ENCODE measurements around the gene NRN1L. TPM values are rescaled to one million over a fixed set of nuclear protein-coding genes. Genes with fewer than 3 reads are reported as not detected.

NRN1L gene
- total RNA-seq, 2 donors from 2014 or later = 7.0 to 7.3 TPM

- no peak for DNase-seq
- no peaks in the 10 kb centered on the region for H3K27me3 Mint-ChIP-seq (ENCODE audit: insufficient read depth)
- peak overlapping the region; percentile 89 for H3K4me3 Mint-ChIP-seq
- peak overlapping the region; percentile 95 for H3K9ac ChIP-seq (ENCODE audit: extremely low read depth, low read length, poor library complexity, severe bottlenecking)
- TF ChIP-seq, protein P1, sequence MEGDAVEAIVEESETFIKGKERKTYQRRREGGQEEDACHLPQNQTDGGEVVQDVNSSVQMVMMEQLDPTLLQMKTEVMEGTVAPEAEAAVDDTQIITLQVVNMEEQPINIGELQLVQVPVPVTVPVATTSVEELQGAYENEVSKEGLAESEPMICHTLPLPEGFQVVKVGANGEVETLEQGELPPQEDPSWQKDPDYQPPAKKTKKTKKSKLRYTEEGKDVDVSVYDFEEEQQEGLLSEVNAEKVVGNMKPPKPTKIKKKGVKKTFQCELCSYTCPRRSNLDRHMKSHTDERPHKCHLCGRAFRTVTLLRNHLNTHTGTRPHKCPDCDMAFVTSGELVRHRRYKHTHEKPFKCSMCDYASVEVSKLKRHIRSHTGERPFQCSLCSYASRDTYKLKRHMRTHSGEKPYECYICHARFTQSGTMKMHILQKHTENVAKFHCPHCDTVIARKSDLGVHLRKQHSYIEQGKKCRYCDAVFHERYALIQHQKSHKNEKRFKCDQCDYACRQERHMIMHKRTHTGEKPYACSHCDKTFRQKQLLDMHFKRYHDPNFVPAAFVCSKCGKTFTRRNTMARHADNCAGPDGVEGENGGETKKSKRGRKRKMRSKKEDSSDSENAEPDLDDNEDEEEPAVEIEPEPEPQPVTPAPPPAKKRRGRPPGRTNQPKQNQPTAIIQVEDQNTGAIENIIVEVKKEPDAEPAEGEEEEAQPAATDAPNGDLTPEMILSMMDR (conservative IDR thresholded peaks at IDR 0.05) = no peak
- no peaks in the 10 kb centered on the region for H3K9me3 Mint-ChIP-seq
- peaks cover 22% of the 10 kb centered on the region for H3K4me1 ChIP-seq (ENCODE audit: control insufficient read depth, insufficient read depth, low read length)
- H3K27me3 ChIP-seq (ENCODE audit: control insufficient read depth, insufficient read depth, low read length, poor library complexity, severe bottlenecking) = no peaks in the 10 kb centered on the region
- H3K4me1 Mint-ChIP-seq = peaks cover 47% of the 10 kb centered on the region
- peak overlapping the region; percentile 89 for H3K4me3 ChIP-seq (ENCODE audit: low read length)
- no peaks in the 10 kb centered on the region for H3K9me3 ChIP-seq (ENCODE audit: control insufficient read depth, low read length)
- H3K36me3 ChIP-seq (ENCODE audit: control insufficient read depth, insufficient read depth, low read length) = peaks cover 19% of the 10 kb centered on the region
- peak overlapping the region; percentile 96 for H3K27ac ChIP-seq (ENCODE audit: low read depth, low read length)
- H3K27ac Mint-ChIP-seq = peak overlapping the region; percentile 91
- 55 to 67% methylated on average over 1 to 2 of the region's 2 CpGs for WGBS, 2 experiments (ENCODE audit: insufficient coverage in 1 of 2, insufficient read length in 1 of 2)
- H3K36me3 Mint-ChIP-seq (ENCODE audit: low read depth) = peaks cover 14% of the 10 kb centered on the region
These were observed 38.7 kb upstream of the NRN1L start for GRCh38 chr16:67846063-67846319.

DNA sequence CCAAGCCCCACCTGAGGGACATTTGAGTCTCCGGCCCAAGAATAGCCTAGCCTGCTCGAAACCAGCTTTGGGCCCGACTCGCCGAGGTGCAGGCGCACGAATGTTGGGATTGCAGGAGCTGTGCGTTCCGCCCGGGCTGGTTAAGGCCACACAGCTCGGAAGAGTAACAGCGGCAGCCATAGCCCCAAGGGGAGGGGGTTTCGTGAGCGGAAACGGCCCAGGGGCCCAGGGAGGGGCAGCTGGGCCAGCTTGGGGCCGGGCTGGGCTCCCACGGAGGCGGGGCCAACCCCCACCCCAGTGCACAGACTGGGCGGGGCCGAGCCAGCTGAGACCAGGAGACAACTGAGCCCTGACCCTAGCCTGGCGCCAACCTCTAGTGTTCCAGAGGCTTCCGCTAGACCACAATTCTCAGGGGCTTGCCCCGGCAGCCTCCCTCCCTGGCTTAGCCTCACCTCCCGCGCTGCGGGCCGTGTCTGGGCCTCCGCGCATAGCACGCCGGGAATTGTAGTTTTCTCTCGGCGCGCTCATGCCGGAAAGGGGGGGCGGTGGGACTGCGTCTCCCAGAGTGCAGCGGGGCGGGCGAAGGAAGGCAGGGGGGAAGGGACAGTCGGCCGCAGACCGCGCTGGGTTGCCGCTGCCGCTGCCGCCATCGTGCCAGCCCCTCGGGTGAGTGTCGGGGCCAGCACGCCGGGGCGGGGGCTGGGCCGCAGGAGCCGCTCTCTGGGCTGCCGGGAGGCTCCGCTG, 38.2 kb upstream of the NRN1L start, which contains the start of gene NUTF2:
Gene NUTF2, plus strand, starts transcription at position 614 of the 744 bp plus-strand sequence. CDS start 18,198 bp downstream, outside the sequence.
- TF ChIP-seq, protein P1 (conservative IDR thresholded peaks at IDR 0.05) = no peak
- H3K9ac ChIP-seq (ENCODE audit: extremely low read depth, low read length, poor library complexity, severe bottlenecking) = peak within 1 kb of the TSS; percentile 95
- no peaks in the 10 kb centered on the region for H3K9me3 Mint-ChIP-seq
- peak within 1 kb of the TSS; percentile 96 for H3K27ac ChIP-seq (ENCODE audit: low read depth, low read length)
- peaks cover 22% of the 10 kb centered on the region for H3K4me1 ChIP-seq (ENCODE audit: control insufficient read depth, insufficient read depth, low read length)
- peak; percentile 99 for DNase-seq
- WGBS, 2 experiments (ENCODE audit: insufficient coverage in 1 of 2, insufficient read length in 1 of 2) = 0 to 1% methylated on average over 29 to 57 of the region's 57 CpGs
- H3K4me3 ChIP-seq (ENCODE audit: low read length) = peak within 1 kb of the TSS; percentile 89
- H3K27me3 Mint-ChIP-seq (ENCODE audit: insufficient read depth) = no peaks in the 10 kb centered on the region
- H3K4me3 Mint-ChIP-seq = peak within 1 kb of the TSS; percentile 89
- peaks cover 19% of the 10 kb centered on the region for H3K36me3 ChIP-seq (ENCODE audit: control insufficient read depth, insufficient read depth, low read length)
- peak within 1 kb of the TSS; percentile 95 for H3K27ac Mint-ChIP-seq
- H3K9me3 ChIP-seq (ENCODE audit: control insufficient read depth, low read length) = no peaks in the 10 kb centered on the region
- H3K4me1 Mint-ChIP-seq = peaks cover 45% of the 10 kb centered on the region
- H3K27me3 ChIP-seq (ENCODE audit: control insufficient read depth, insufficient read depth, low read length, poor library complexity, severe bottlenecking) = no peaks in the 10 kb centered on the region
- peaks cover 17% of the 10 kb centered on the region for H3K36me3 Mint-ChIP-seq (ENCODE audit: low read depth)

- Mint-ChIP-seq H3K4me3 (peak within 1 kb of the TSS; percentile 89), H3K4me1 (peaks cover 43% of the 10 kb centered on the region), H3K9me3 (no peaks in the 10 kb centered on the region), H3K27ac (peak within 1 kb of the TSS; percentile 95), H3K36me3 (ENCODE audit: low read depth) (peaks cover 21% of the 10 kb centered on the region), H3K27me3 (ENCODE audit: insufficient read depth) (no peaks in the 10 kb centered on the region)
- TF ChIP-seq, protein P1 (conservative IDR thresholded peaks at IDR 0.05) = no peak
- Histone ChIP-seq H3K4me1 (ENCODE audit: control insufficient read depth, insufficient read depth, low read length) (peaks cover 22% of the 10 kb centered on the region), H3K9me3 (ENCODE audit: control insufficient read depth, low read length) (no peaks in the 10 kb centered on the region), H3K27me3 (ENCODE audit: control insufficient read depth, insufficient read depth, low read length, poor library complexity, severe bottlenecking) (no peaks in the 10 kb centered on the region), H3K36me3 (ENCODE audit: control insufficient read depth, insufficient read depth, low read length) (peaks cover 26% of the 10 kb centered on the region), H3K27ac (ENCODE audit: low read depth, low read length) (peak within 1 kb of the TSS; percentile 96), H3K4me3 (ENCODE audit: low read length) (peak within 1 kb of the TSS; percentile 89), H3K9ac (ENCODE audit: extremely low read depth, low read length, poor library complexity, severe bottlenecking) (peak within 1 kb of the TSS; percentile 95)
- 0 to 1% methylated on average over 25 to 61 of the region's 62 CpGs for WGBS, 2 experiments (ENCODE audit: insufficient coverage in 1 of 2, insufficient read length in 1 of 2)
- DNase-seq = peak; percentile 75
These were observed 37.4 kb upstream of the NRN1L start, which contains the start of gene CENPT for GRCh38 chr16:67847064-67847861. Gene CENPT (minus strand): TSS chr16:67847693. CDS start chr16:67833859, 13,834 bp downstream.

Measured in endodermal cell (in vitro differentiated cells).